Motor neuron (in vitro differentiated cells): ENCODE results near the gene FMN1. TPM values are rescaled to one million over a fixed set of nuclear protein-coding genes. Genes with fewer than 3 reads are reported as not detected.
"Not testable (repeated sequence)": the region's sequence is repeated elsewhere in the genome, so short reads cannot be mapped to it uniquely, and the experiment has no call there.

Experiments used
- ATAC-seq, 8 experiments: fragments of 200-7000 bp; cut with Tn5 transposase; replicated peaks in 6 of 8; 2 replicates each; pipeline ENCODE4 v1.8.0; 2021; ENCODE audit warnings: mild to moderate bottlenecking in 8 of 8, moderate library complexity in 8 of 8
- H3K27ac ChIP-seq, 2 donors: fragments of 250-450 bp; sonication (Bioruptor Pico); 2 replicates each; pipeline ENCODE4 v1.9.0; 2021; ENCODE audit warnings: antibody characterized with exemption in 2 of 2, mild to moderate bottlenecking in 2 of 2, moderate library complexity in 1 of 2
- H3K4me1 ChIP-seq, 2 donors: fragments of 250-450 bp; sonication (Bioruptor Pico); replicated peaks in 1 of 2; 2 replicates each; pipeline ENCODE4 v1.6.1; 2021; ENCODE audit warnings: antibody characterized with exemption in 2 of 2, mild to moderate bottlenecking in 2 of 2, moderate library complexity in 1 of 2
- H3K4me3 ChIP-seq, 5 donors: fragments of 250-450 bp; sonication (Bioruptor Pico); 2 replicates each; pipeline ENCODE4 v1.9.0; 2021; ENCODE audit warnings: antibody characterized with exemption in 5 of 5, mild to moderate bottlenecking in 5 of 5, moderate library complexity in 4 of 5
- WGBS, 10 experiments: fragments of 450-650 bp; shearing (Covaris generic); methylation state at CpG; one replicate each; pipeline ENCODE4 v1.0.0; 2022; 5-methylcytosine and 5-hydroxymethylcytosine counted together
- in situ Hi-C, 9 experiments: fragments of 400-800 bp; cut with MboI; loops; one replicate each; pipeline ENCODE4 v1.15.0; 2021; ENCODE audit warnings: low sequenced_read_pairs in 9 of 9, low pct_unique_long_range_greater_than_20kb in 2 of 9; ENCODE audit not compliant: unreplicated experiment in 9 of 9
- total RNA-seq, 8 experiments: library from RNA; unstranded; fragments of 300-600 nt; gene quantifications; 2 replicates each; pipeline versions ENCODE4 v1.2.3 to v1.2.4, GENCODE V29; 2022

Gene FMN1
- total RNA-seq, 8 experiments from 2014 or later = 0.27 to 4.2 (median 2.0) TPM

GRCh38 chr15:32956006-32956405, 238.5 kb downstream of the FMN1 start:
- 0 to 100% (median 50%) methylated on average over 1 of the region's 1 CpG; no CpG with 5 or more reads in 3 of the 10 experiments for WGBS, 10 experiments
- H3K27ac ChIP-seq = no peak overlapping the region
- H3K4me1 ChIP-seq = peaks cover 3 to 6% of the 10 kb centered on the region in 2 donors
- peak in 3 of 8 experiments; percentile 17 to 58 (median 52) for ATAC-seq
- H3K4me3 ChIP-seq = no peak overlapping the region
- in situ Hi-C loops = loop anchor here in 1 of 9 experiments (10.0 kb wide), 1 partner anchor 301 kb away; no protein-coding TSS in a partner anchor

GRCh38 chr15:32953533-32953910, 241.0 kb downstream of the FMN1 start:
- in situ Hi-C loops = loop anchor here in 1 of 9 experiments (10.0 kb wide), 1 partner anchor 299 kb away; no protein-coding TSS in a partner anchor
- Histone ChIP-seq H3K27ac (no peak overlapping the region), H3K4me1 (peaks cover 3 to 6% of the 10 kb centered on the region in 2 donors), H3K4me3 (no peak overlapping the region)
- no peak for ATAC-seq
- 67 to 100% (median 81%) methylated on average over 1 to 4 of the region's 7 CpGs; no CpG with 5 or more reads in 2 of the 10 experiments for WGBS, 10 experiments

GRCh38 chr15:32952901-32953532, 241.5 kb downstream of the FMN1 start:
- 0 to 70% (median 46%) methylated on average over 1 to 11 of the region's 12 CpGs; no CpG with 5 or more reads in 3 of the 10 experiments for WGBS, 10 experiments
- Histone ChIP-seq H3K27ac (no peak overlapping the region), H3K4me3 (no peak overlapping the region), H3K4me1 (peaks cover 3 to 6% of the 10 kb centered on the region in 2 donors)
- ATAC-seq = peak in 6 of 8 experiments; percentile 25 to 51 (median 33)
- in situ Hi-C loops = loop anchor here in 1 of 9 experiments (10.0 kb wide), 1 partner anchor 298 kb away; no protein-coding TSS in a partner anchor

GRCh38 chr15:32951736-32952464, 242.6 kb downstream of the FMN1 start:
- Histone ChIP-seq H3K4me1 (peaks cover 3 to 6% of the 10 kb centered on the region in 2 donors), H3K27ac (no peak overlapping the region), H3K4me3 (no peak overlapping the region)
- WGBS, 10 experiments = 20 to 100% (median 71%) methylated on average over 1 to 4 of the region's 4 CpGs; no CpG with 5 or more reads in 2 of the 10 experiments
- peak in 4 of 8 experiments; percentile 22 to 69 (median 38) for ATAC-seq
- in situ Hi-C loops = loop anchor here in 1 of 9 experiments (10.0 kb wide), 1 partner anchor 297 kb away; no protein-coding TSS in a partner anchor

GRCh38 chr15:32950051-32950450, 244.5 kb downstream of the FMN1 start:
- H3K4me3 ChIP-seq, H3K27ac ChIP-seq, ATAC-seq, H3K4me1 ChIP-seq: not testable (repeated sequence)
- in situ Hi-C loops = loop anchor here in 1 of 9 experiments (10.0 kb wide), 1 partner anchor 295 kb away; no protein-coding TSS in a partner anchor

- Histone ChIP-seq H3K4me1 (no peaks in the 10 kb centered on the region), H3K27ac (no peak overlapping the region), H3K4me3 (no peak overlapping the region)
- WGBS, 10 experiments = 75 to 100% (median 88%) methylated on average over 1 to 4 of the region's 4 CpGs; no CpG with 5 or more reads in 2 of the 10 experiments
- peak in 3 of 8 experiments; percentile 62 to 99 (median 85) for ATAC-seq
- in situ Hi-C loops = no loop called here
Observed at GRCh38 chr15:32946210-32946609, 248.3 kb downstream of the FMN1 start.

- in situ Hi-C loops = no loop called here
- ATAC-seq = no peak
- 67 to 100% (median 83%) methylated on average over 1 to 3 of the region's 3 CpGs; no CpG with 5 or more reads in 4 of the 10 experiments for WGBS, 10 experiments
- H3K27ac ChIP-seq = no peak overlapping the region
- no peak overlapping the region for H3K4me3 ChIP-seq
- no peaks in the 10 kb centered on the region for H3K4me1 ChIP-seq
Observed at GRCh38 chr15:32944431-32944830, 250.1 kb downstream of the FMN1 start.

GRCh38 chr15:32943711-32944110, 250.8 kb downstream of the FMN1 start:
- H3K27ac ChIP-seq = no peak overlapping the region
- no peak for ATAC-seq
- H3K4me3 ChIP-seq = no peak overlapping the region
- in situ Hi-C loops = no loop called here
- WGBS, 10 experiments = 42 to 90% (median 76%) methylated on average over 1 to 3 of the region's 3 CpGs; no CpG with 5 or more reads in 1 of the 10 experiments
- H3K4me1 ChIP-seq = no peaks in the 10 kb centered on the region

- ATAC-seq = no peak
- Histone ChIP-seq H3K4me1 (no peaks in the 10 kb centered on the region), H3K27ac (no peak overlapping the region), H3K4me3 (no peak overlapping the region)
- WGBS, 10 experiments = 0 to 100% (median 74%) methylated on average over 1 to 2 of the region's 2 CpGs; no CpG with 5 or more reads in 2 of the 10 experiments
- in situ Hi-C loops = no loop called here
Observed at GRCh38 chr15:32942401-32942841, 252.1 kb downstream of the FMN1 start.

GRCh38 chr15:32941823-32942222, 252.7 kb downstream of the FMN1 start:
- in situ Hi-C loops = no loop called here
- WGBS, 10 experiments = 20 to 96% (median 82%) methylated on average over 1 to 6 of the region's 6 CpGs; no CpG with 5 or more reads in 2 of the 10 experiments
- no peak overlapping the region for H3K4me3 ChIP-seq
- H3K4me1 ChIP-seq = no peaks in the 10 kb centered on the region
- peak in 1 of 8 experiments; percentile 32 for ATAC-seq
- no peak overlapping the region for H3K27ac ChIP-seq

- Histone ChIP-seq H3K4me1 (no peaks in the 10 kb centered on the region), H3K27ac (no peak overlapping the region), H3K4me3 (no peak overlapping the region)
- in situ Hi-C loops = no loop called here
- 0 to 100% (median 93%) methylated on average over 1 to 4 of the region's 4 CpGs; no CpG with 5 or more reads in 2 of the 10 experiments for WGBS, 10 experiments
- no peak for ATAC-seq
Observed at GRCh38 chr15:32936976-32937375, 257.5 kb downstream of the FMN1 start.

- H3K27ac ChIP-seq = no peak overlapping the region
- ATAC-seq = peak in 3 of 8 experiments; percentile 48 to 63 (median 52)
- in situ Hi-C loops = no loop called here
- H3K4me1 ChIP-seq = no peaks in the 10 kb centered on the region
- no peak overlapping the region for H3K4me3 ChIP-seq
- 0 to 100% (median 63%) methylated on average over 1 of the region's 1 CpG; no CpG with 5 or more reads in 4 of the 10 experiments for WGBS, 10 experiments
Observed at GRCh38 chr15:32936283-32936918, 258.1 kb downstream of the FMN1 start.
